ENCODE measurements around the gene TMEM120B. TPM values are rescaled to one million over a fixed set of nuclear protein-coding genes. Genes with fewer than 3 reads are reported as not detected.

TMEM120B gene
- total RNA-seq, 1 donor from 2014 or later, result 5.0 TPM

- no peak for DNase-seq (ENCODE audit: low read depth in 2 of 2)
These were observed 102.0 kb downstream of the TMEM120B start for GRCh38 chr12:121814429-121815119.

GRCh38 chr12:121815263-121815662 is 102.7 kb downstream of the TMEM120B start:
- no peak for DNase-seq (ENCODE audit: low read depth in 2 of 2)

- DNase-seq (ENCODE audit: low read depth in 2 of 2), result no peak
These were observed 104.5 kb downstream of the TMEM120B start for GRCh38 chr12:121816925-121817647.

DNA sequence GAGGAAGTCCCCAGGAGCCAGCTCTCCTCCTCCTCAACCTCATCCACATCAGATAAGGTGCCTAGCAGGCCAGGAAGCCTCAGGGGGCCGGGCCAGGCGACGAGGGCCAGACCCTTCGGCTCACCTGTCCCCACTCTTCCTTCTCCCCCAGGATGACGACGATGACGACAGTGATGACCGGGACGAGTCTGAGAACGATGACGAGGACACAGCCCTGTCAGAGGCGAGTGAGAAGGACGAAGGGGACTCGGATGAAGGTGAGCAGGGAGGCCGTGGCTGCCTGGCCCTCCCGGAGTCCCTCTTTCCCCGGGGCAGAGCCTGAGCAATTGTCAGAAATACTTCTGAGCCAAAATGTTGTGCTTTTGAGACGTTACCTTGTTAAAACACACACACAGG is 105.1 kb downstream of the TMEM120B start:
- DNase-seq (ENCODE audit: low read depth in 2 of 2), result no peak

- no peak for DNase-seq (ENCODE audit: low read depth in 2 of 2)
These were observed 106.8 kb downstream of the TMEM120B start for GRCh38 chr12:121819212-121819949.

- no peak for DNase-seq (ENCODE audit: low read depth in 2 of 2)
These were observed 107.5 kb downstream of the TMEM120B start for GRCh38 chr12:121820056-121820455.

DNA sequence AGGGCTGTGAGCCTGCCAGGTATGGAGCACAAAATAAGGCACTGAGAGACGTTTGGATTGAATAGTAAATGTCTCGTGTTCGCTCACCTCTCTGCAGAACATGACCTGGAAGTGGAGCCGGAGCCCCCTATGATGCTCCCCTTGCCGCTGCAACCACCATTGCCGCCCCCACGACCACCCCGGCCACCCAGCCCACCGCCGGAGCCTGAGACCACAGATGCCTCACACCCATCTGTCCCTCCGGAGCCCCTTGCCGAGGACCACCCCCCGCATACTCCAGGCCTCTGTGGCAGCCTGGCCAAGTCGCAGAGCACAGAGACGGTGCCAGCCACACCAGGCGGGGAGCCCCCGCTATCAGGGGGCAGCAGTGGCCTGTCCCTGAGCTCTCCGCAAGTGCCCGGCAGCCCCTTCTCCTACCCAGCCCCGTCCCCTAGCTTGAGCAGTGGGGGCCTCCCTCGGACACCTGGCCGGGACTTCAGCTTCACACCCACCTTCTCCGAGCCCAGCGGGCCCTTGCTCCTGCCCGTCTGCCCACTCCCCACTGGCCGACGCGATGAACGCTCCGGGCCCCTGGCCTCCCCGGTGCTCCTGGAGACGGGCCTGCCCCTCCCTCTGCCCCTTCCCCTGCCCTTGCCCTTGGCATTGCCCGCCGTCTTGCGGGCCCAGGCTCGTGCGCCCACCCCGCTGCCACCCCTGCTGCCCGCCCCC is 110.0 kb downstream of the TMEM120B start:
- DNase-seq (ENCODE audit: low read depth in 2 of 2), result no peak

DNA sequence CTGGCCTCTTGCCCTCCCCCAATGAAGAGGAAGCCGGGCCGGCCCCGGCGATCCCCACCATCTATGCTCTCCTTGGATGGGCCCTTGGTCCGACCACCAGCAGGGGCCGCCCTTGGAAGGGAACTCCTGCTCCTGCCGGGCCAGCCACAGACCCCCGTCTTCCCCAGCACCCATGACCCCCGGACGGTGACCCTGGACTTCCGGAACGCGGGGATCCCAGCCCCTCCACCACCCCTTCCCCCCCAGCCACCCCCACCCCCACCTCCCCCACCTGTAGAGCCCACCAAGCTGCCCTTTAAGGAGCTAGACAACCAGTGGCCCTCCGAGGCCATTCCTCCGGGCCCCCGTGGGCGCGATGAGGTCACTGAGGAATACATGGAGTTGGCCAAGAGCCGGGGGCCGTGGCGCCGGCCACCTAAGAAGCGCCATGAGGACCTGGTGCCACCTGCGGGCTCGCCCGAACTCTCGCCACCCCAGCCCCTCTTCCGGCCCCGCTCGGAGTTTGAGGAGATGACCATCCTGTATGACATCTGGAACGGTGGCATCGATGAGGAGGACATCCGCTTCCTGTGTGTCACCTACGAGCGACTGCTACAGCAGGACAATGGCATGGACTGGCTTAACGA is 110.7 kb downstream of the TMEM120B start:
- no peak for DNase-seq (ENCODE audit: low read depth in 2 of 2)

DNA sequence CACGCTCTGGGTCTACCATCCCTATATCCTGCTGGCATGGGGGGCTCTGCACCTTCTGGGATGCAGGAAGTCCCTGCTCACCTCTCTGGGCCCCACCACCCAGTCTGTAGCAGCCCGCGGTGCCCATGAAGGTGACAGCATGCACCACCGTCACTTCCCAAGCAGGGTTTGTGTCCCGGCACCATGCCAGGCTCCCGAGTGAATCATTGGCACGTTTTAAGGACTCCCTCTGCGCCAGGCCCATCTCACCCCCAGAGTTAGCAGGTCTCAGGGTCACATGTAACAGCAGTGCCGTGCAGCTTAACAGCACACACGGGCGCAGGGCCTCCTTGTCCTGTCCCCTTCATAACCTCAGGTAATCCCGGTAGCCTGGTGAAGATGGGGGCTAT is 111.2 kb downstream of the TMEM120B start:
- DNase-seq (ENCODE audit: low read depth in 2 of 2), result no peak

DNA sequence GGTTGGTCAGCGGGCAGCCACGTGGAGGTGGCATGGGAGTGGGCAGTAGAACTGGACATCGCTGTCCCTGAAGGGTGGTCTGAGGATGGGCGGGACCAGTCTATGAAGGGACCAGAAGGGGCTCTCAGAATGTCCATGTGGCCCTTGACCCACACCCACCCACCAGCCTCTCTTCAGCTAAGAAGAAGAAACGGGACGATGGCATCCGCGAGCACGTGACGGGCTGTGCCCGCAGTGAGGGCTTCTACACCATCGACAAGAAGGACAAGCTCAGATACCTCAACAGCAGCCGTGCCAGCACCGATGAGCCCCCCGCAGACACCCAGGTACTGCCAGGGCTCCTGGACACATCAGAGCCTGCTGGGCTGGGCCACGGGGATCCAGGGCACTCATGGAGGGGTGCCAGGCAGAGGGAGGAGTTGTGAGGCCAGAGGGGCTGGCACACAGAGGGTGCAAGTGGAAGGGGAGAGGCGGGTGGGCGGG is 112.5 kb downstream of the TMEM120B start:
- no peak for DNase-seq (ENCODE audit: low read depth in 2 of 2)

DNA sequence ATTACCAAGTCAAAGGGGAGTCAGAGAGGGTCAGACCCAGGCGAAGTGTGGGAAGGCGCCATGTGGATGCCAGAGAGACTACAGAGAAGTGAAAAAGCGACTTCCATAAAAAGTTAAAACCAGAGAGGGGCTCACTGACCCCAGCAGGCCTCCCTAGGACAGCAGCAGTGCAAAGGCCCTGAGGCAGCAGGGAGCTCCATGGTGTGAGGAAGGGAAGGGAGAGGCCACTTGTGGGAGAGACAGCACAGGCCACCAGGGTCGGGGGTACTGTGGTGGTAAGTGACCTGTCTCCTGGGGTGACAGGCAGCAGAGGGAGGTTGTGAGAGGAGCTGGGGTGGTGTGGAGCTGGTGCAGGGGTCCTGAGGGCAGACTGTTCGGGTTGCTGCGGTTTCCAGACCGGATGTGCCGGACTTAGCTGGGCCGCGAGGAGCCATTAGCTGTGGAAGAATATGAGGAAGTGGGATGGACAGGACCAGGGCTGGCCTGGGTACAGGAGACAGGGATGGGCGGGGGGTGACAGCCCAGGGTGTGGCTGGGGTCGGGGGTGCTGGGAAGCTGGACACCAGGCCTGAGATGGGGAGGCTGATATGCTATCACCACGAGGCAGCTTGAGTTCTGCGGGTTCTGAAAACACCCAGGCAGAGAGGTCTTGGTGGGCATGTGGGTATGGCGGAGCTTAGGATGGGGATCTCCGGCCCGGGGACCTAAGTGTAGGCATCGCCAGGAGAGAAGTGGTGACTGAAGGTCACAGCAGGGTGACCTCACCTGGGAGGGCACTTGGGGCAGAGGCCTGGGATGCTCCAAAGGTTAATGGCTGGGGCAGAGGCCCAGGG is 114.0 kb downstream of the TMEM120B start:
- DNase-seq (ENCODE audit: low read depth in 2 of 2), result no peak

DNA sequence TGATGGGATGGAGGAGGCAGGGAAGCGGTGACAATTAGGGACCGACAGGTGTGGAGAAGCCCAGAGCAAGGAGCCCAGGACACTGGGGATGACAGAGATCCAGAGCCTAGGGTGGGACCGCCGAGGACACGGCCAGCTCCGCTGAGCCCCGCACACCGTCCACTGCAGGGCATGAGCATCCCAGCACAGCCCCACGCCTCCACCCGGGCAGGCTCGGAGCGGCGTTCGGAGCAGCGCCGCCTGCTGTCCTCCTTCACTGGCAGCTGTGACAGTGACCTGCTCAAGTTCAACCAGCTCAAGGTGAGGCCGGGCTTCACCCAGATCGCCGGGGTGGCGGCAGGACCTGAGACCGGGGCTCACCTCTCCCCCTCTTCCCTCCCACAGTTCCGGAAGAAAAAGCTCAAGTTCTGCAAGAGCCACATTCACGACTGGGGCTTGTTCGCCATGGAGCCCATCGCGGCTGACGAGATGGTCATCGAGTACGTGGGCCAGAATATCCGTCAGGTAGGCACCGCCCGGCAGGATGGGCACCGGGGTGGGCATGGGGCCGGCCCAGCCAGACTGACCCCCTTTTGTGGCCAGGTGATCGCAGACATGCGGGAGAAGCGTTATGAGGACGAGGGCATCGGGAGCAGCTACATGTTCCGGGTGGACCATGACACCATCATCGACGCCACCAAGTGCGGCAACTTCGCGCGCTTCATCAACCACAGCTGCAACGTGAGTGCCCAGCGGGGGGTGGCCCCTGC is 115.0 kb downstream of the TMEM120B start:
- DNase-seq (ENCODE audit: low read depth in 2 of 2), result no peak

DNA sequence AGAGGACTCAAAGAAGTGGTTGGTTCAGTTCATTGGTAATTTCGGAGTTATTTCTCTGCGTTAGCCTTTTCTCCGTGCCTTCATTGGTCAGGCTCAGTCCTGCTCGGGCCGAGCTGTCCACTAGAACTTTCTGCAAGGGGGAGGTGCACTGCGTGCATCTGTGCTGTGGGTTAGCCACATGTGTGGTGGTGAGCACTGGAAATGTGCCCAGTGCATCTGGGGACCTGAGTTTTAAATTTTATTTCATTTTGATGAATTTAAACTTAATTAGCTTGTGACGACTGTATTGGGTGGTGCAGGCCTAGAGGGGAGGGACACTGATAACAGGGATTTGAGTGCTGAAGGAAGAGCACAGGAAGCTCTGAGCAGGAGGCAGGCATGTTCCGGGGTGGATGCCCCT is 115.8 kb downstream of the TMEM120B start:
- DNase-seq (ENCODE audit: low read depth in 2 of 2), result no peak

DNA sequence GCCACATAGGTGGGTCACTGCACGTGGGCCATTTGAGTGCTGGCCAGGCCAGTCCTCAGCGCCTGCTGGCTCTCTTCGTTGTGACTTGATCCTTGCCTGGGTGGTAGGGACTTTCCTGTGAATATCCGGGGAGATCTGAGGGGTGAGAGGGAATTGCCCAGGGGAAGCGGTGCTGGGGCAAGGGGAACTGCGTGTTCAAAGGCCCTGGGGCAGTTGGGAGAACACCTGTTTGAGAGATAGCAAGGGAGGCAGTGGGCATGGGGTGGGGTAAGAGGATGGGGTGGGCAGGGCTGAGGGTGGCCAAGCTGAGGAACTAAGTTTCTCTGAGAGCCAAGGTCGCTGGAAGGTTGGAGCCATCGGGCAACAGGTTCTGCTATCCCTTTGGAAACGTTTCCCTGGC is 116.3 kb downstream of the TMEM120B start:
- DNase-seq (ENCODE audit: low read depth in 2 of 2), result no peak

DNA sequence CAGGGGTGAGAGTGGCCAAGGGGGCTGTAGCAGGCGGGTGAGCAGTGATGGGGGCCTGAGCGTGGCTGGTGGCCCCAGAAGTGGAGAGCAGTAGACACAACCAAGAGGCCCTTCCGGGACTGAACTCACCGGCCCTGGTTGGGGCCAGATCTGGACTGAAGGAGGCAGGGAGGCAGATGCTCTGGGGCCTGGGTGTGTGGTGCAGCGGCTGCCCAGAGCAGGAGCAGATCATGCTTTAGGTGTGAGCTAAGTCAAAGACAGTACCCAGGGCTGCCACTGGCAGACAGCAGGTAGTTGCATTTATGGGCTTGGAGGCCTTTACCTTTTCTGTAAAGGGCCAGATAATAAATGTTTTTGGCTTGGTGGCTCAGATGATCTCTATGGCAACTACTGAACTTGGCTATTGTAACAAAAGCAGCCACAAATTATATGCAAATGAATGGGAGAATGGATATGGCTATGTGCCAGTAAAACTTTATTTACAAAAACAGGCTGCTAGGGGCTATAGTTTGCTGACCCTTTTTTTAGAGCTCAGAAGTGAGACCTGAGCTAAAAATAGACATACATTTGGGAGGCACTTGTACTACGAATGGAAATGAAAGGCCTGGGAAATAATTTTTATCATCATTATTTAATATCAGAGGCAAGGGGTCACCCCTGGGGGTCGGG is 116.8 kb downstream of the TMEM120B start:
- DNase-seq (ENCODE audit: low read depth in 2 of 2), result no peak

GRCh38 chr12:121830134-121830533 is 117.6 kb downstream of the TMEM120B start:
- DNase-seq (ENCODE audit: low read depth in 2 of 2), result no peak

GRCh38 chr12:121830588-121831265 is 118.2 kb downstream of the TMEM120B start:
- DNase-seq (ENCODE audit: low read depth in 2 of 2), result no peak

Measured in lung microvascular endothelial cell (primary cell).